SK-N-SH (cell line): ENCODE results near the gene CBFB. TPM values are rescaled to one million over a fixed set of nuclear protein-coding genes. Genes with fewer than 3 reads are reported as not detected.

Source experiments
- CTCF ChIA-PET: fragments of 300-600, 350-600 bp; formaldehyde crosslinking; extraction: SDS; loops from one replicate; lab custom pipeline; 2021; lab: Yijun Ruan, JAX
- POLR2A ChIA-PET: fragments of 350-600 bp; sonication (Branson Sonifier 250); formaldehyde crosslinking; extraction: SDS; loops from one replicate; lab custom pipeline; 2020; ENCODE audit warnings: antibody characterized with exemption, inconsistent platforms; lab: Yijun Ruan, JAX
- DNase-seq: peaks from one replicate; pipeline ENCODE4 v3.0.0; 2012
- H2AFZ ChIP-seq: fragments of 200-600 bp; sonication (generic); 2 replicates; pipeline ENCODE4 v1.8.1; 2016; ENCODE audit warnings: antibody characterized with exemption, mild to moderate bottlenecking, low read depth
- H3F3A ChIP-seq: fragments of 200-600 bp; sonication (generic); replicated peaks from 2 replicates; pipeline ENCODE3; 2016; ENCODE audit warnings: antibody characterized with exemption, mild to moderate bottlenecking; ENCODE audit not compliant: insufficient read depth
- H3K27ac ChIP-seq, 2 experiments: fragments of 200-500 bp in 1 of 2; fragments of 200-600 bp in 1 of 2; sonication (Bioruptor generic) in 1 of 2; sonication (generic), shearing (Covaris generic) in 1 of 2; 2 replicates each; pipeline versions ENCODE4 v1.5.1 to v1.6.1; 2014 to 2016; ENCODE audit warnings: low read depth in 2 of 2, inconsistent platforms in 1 of 2, low read length in 1 of 2, mild to moderate bottlenecking in 1 of 2, mixed read lengths in 1 of 2
- H3K27me3 ChIP-seq: fragments of 200-600 bp; sonication (generic), shearing (Covaris generic); 2 replicates; pipeline ENCODE4 v1.6.1; 2016; ENCODE audit warnings: mixed run types; ENCODE audit not compliant: insufficient read depth
- H3K36me3 ChIP-seq, 2 experiments: fragments of 200-500 bp in 1 of 2; fragments of 200-600 bp in 1 of 2; sonication (Bioruptor generic) in 1 of 2; sonication (generic) in 1 of 2; replicated peaks in 1 of 2; 2 replicates each; pipeline versions ENCODE3 to v1.5.1; 2014 to 2016; ENCODE audit warnings: low read length in 1 of 2, mild to moderate bottlenecking in 1 of 2; ENCODE audit not compliant: insufficient read depth in 2 of 2, control insufficient read depth in 1 of 2
- H3K4me1 ChIP-seq, 2 experiments: fragments of 200-500 bp in 1 of 2; fragments of 200-600 bp in 1 of 2; sonication (Bioruptor generic) in 1 of 2; sonication (generic), shearing (Covaris generic) in 1 of 2; 2 replicates each; pipeline versions ENCODE4 v1.5.1 to v1.6.1; 2014 to 2016; ENCODE audit warnings: low read depth in 1 of 2, low read length in 1 of 2, mixed run types in 1 of 2; ENCODE audit not compliant: insufficient read depth in 2 of 2, control insufficient read depth in 1 of 2
- H3K4me2 ChIP-seq: fragments of 200-600 bp; sonication (generic), shearing (Covaris generic); 2 replicates; pipeline ENCODE4 v1.6.1; 2017; ENCODE audit warnings: mixed run types
- H3K4me3 ChIP-seq, 2 experiments: fragments of 200-500 bp in 1 of 2; fragments of 200-600 bp in 1 of 2; sonication (Bioruptor generic) in 1 of 2; sonication (generic), shearing (Covaris generic) in 1 of 2; 2 replicates each; pipeline versions ENCODE4 v1.5.1 to v1.8.1; 2014 to 2016; ENCODE audit warnings: low read depth in 2 of 2, inconsistent platforms in 1 of 2, low read length in 1 of 2, mild to moderate bottlenecking in 1 of 2, mixed read lengths in 1 of 2, moderate library complexity in 1 of 2
- H3K79me2 ChIP-seq: fragments of 200-600 bp; sonication (generic); 2 replicates; pipeline ENCODE4 v1.8.1; 2017; ENCODE audit warnings: mild to moderate bottlenecking; ENCODE audit not compliant: insufficient read depth
- H3K9ac ChIP-seq: fragments of 200-600 bp; sonication (generic); 2 replicates; pipeline ENCODE4 v1.6.1; 2017; ENCODE audit warnings: mixed run types
- H3K9me2 ChIP-seq: fragments of 200-600 bp; sonication (generic); 2 replicates; pipeline ENCODE4 v1.6.1; 2017; ENCODE audit warnings: mixed run types
- H3K9me3 ChIP-seq: fragments of 200-600 bp; sonication (generic); 2 replicates; pipeline ENCODE4 v1.6.1; 2017; ENCODE audit warnings: mixed run types, mild to moderate bottlenecking, moderate library complexity
- H4K20me1 ChIP-seq: fragments of 200-600 bp; sonication (generic); 2 replicates; pipeline ENCODE4 v1.6.1; 2017; ENCODE audit warnings: mild to moderate bottlenecking, mixed run types; ENCODE audit not compliant: insufficient read depth
- CTCF ChIP-seq: fragments of 200-600 bp; sonication (generic); IDR thresholded peaks from 2 replicates; pipeline ENCODE4 v1.6.1; 2017; ENCODE audit warnings: antibody characterized with exemption, mild to moderate bottlenecking, moderate library complexity
- FOSL2 ChIP-seq: IDR thresholded peaks from 2 replicates; pipeline ENCODE4 v1.4.0; 2012; ENCODE audit warnings: low read depth, mild to moderate bottlenecking, moderate library complexity, borderline replicate concordance
- FOXJ3 ChIP-seq: sonication (generic); formaldehyde crosslinking; IDR thresholded peaks from 2 replicates; pipeline ENCODE4 v1.5.1; 2020; ENCODE audit warnings: mild to moderate bottlenecking, missing genetic modification reagents
- FOXM1 ChIP-seq: IDR thresholded peaks from 2 replicates; pipeline ENCODE4 v1.4.0; 2012; ENCODE audit warnings: low read depth, mild to moderate bottlenecking
- GABPA ChIP-seq: IDR thresholded peaks from 2 replicates; pipeline ENCODE4 v1.4.0; 2012; ENCODE audit warnings: low read depth, mild to moderate bottlenecking
- PBX3 ChIP-seq: IDR thresholded peaks from 2 replicates; pipeline ENCODE4; 2012
- RCOR1 ChIP-seq: fragments of 150-350 bp; IDR thresholded peaks from 2 replicates; pipeline ENCODE4 v1.6.1; 2017; ENCODE audit warnings: antibody characterized with exemption, low read length
- SIN3A ChIP-seq: IDR thresholded peaks from 2 replicates; pipeline ENCODE4 v1.6.1; 2012; ENCODE audit warnings: low read depth, mild to moderate bottlenecking, low read length, moderate library complexity, borderline replicate concordance
- TCF12 ChIP-seq: IDR thresholded peaks from 2 replicates; pipeline ENCODE4 v1.4.0; 2012
- YY1 ChIP-seq: IDR thresholded peaks from 2 replicates; pipeline ENCODE4 v1.4.0; 2012; ENCODE audit warnings: low read depth, mild to moderate bottlenecking
- WGBS: methylation state at CpG from one replicate; pipeline ENCODE4 v1.1.6; 2017; ENCODE audit warnings: low lambda C conversion rate; 5-methylcytosine and 5-hydroxymethylcytosine counted together
- polyA plus RNA-seq, 3 experiments: library from polyadenylated mRNA; depleted of rRNA; stranded (reverse); fragments of >200 nt; gene quantifications; 2 replicates each; pipeline ENCODE4 v1.2.3, GENCODE V29; 2012

Gene CBFB
- polyA plus RNA-seq, 1 of the 3 experiments (the other 2 are of a cell fraction), result 40.1 TPM

- TF ChIP-seq SIN3A (peak; percentile 99), RCOR1 (no peak), CTCF (no peak), FOSL2 (peak; percentile 98)
These were observed 27.0 kb downstream of the CBFB start (continued) for GRCh38 chr16:67055712-67056487.

GRCh38 chr16:67063008-67063407, 34.1 kb downstream of the CBFB start:
- H4K20me1 ChIP-seq, result peaks cover 13% of the 10 kb centered on the region
- H3K9me2 ChIP-seq, result no peaks in the 10 kb centered on the region
- CTCF ChIA-PET, result interaction anchor here (0.7 to 1.0 kb wide), 2 partner anchors 45 to 93 kb away, joined by 3 to 6 read pairs; no protein-coding TSS in a partner anchor
- no peak overlapping the region for H3K9ac ChIP-seq
- H3K4me3 ChIP-seq, result no peak overlapping the region
- H3F3A ChIP-seq, result no peaks in the 10 kb centered on the region
- POLR2A ChIA-PET, result no interaction called here
- H2AFZ ChIP-seq, result no peak overlapping the region
- TF ChIP-seq RCOR1, result no peak
- TF ChIP-seq FOXM1, result no peak
- TF ChIP-seq YY1, result no peak
- TF ChIP-seq FOXJ3 (CRISPR knock-in tag), result no peak
- H3K4me2 ChIP-seq, result no peak overlapping the region
- no peaks in the 10 kb centered on the region for H3K4me1 ChIP-seq
- peaks cover 7 to 44% of the 10 kb centered on the region in 2 experiments for H3K36me3 ChIP-seq
- no peaks in the 10 kb centered on the region for H3K27me3 ChIP-seq
- no peak for DNase-seq
- H3K27ac ChIP-seq, result no peak overlapping the region
- no peaks in the 10 kb centered on the region for H3K9me3 ChIP-seq
- H3K79me2 ChIP-seq, result peaks cover 100% of the 10 kb centered on the region
- 79% methylated on average over 2 of the region's 2 CpGs for WGBS

GRCh38 chr16:67068212-67068753, 39.3 kb downstream of the CBFB start:
- H3K4me3 ChIP-seq, result no peak overlapping the region
- H3K27ac ChIP-seq, result no peak overlapping the region
- no peak for TF ChIP-seq FOXM1
- TF ChIP-seq GABPA, result no peak
- TF ChIP-seq PBX3, result no peak
- TF ChIP-seq TCF12, result no peak
- peaks cover 87% of the 10 kb centered on the region for H3K79me2 ChIP-seq
- 98% methylated on average over 2 of the region's 2 CpGs for WGBS
- no peaks in the 10 kb centered on the region for H3K9me3 ChIP-seq
- peaks cover 23% of the 10 kb centered on the region for H3F3A ChIP-seq
- H3K36me3 ChIP-seq, result peaks cover 17 to 57% of the 10 kb centered on the region in 2 experiments
- no peak overlapping the region for H3K4me2 ChIP-seq
- H3K9me2 ChIP-seq, result no peaks in the 10 kb centered on the region
- no peak for DNase-seq
- no peaks in the 10 kb centered on the region for H3K27me3 ChIP-seq
- H3K9ac ChIP-seq, result no peak overlapping the region
- no peaks in the 10 kb centered on the region for H3K4me1 ChIP-seq
- ChIA-PET POLR2A (no interaction called here), CTCF (interaction anchor here (1.6 kb wide), 2 partner anchors 10 to 87 kb away, joined by 4 to 6 read pairs; no protein-coding TSS in a partner anchor)
- no peak overlapping the region for H2AFZ ChIP-seq
- H4K20me1 ChIP-seq, result peaks cover 7% of the 10 kb centered on the region; the same call in 1 of the 2 replicates
